B cell (primary cell): ENCODE results near the gene UGDH. TPM values are rescaled to one million over a fixed set of nuclear protein-coding genes. Genes with fewer than 3 reads are reported as not detected.

Experiments
- ATAC-seq: fragments of 200-7000 bp; cut with Tn5 transposase; one replicate; pipeline ENCODE4 v1.10.0; 2021; ENCODE audit warnings: low read depth, mild to moderate bottlenecking, moderate number of reproducible peaks, moderate library complexity
- CTCF ChIA-PET: fragments of 350-600 bp; sonication (Branson Sonifier 250); formaldehyde crosslinking; loops from one replicate; lab custom pipeline; 2021; ENCODE audit warnings: antibody characterized with exemption, inconsistent platforms; lab: Charles Lee
- POLR2A ChIA-PET: fragments of 350-600 bp; sonication (Branson Sonifier 250); formaldehyde crosslinking; loops from one replicate; lab custom pipeline; 2021; ENCODE audit warnings: antibody characterized with exemption; lab: Charles Lee
- DNase-seq: peaks from one replicate; pipeline ENCODE4 v3.0.0; 2013
- H2AFZ ChIP-seq: 2 replicates; pipeline ENCODE4 v1.6.1; 2012; ENCODE audit warnings: mild to moderate bottlenecking, low read depth, low read length; ENCODE audit not compliant: insufficient read depth, poor library complexity, severe bottlenecking
- H3K27ac ChIP-seq, 2 donors: 1 replicate in 1 of 2; 2 replicates in 1 of 2; pipeline ENCODE4 v1.5.1; 2012 to 2013; ENCODE audit warnings: low read length in 2 of 2, mild to moderate bottlenecking in 2 of 2, moderate library complexity in 1 of 2
- H3K27me3 ChIP-seq, 4 experiments: fragments of 200-600 bp in 1 of 4; sonication (generic) in 1 of 4; replicated peaks in 1 of 4; 1 replicate in 2 of 4; 2 replicates in 2 of 4; pipeline versions ENCODE4 v1.6.1 to v1.7.0; 2013 to 2016; ENCODE audit warnings: low read length in 3 of 4, mild to moderate bottlenecking in 2 of 4, mixed read lengths in 1 of 4, moderate library complexity in 1 of 4; ENCODE audit not compliant: insufficient read depth in 4 of 4, control insufficient read depth in 3 of 4; ENCODE audit errors: control extremely low read depth in 1 of 4
- H3K36me3 ChIP-seq, 2 experiments: replicated peaks in 1 of 2; 1 replicate in 1 of 2; 2 replicates in 1 of 2; pipeline versions ENCODE4 v1.6.1 to v1.7.1; 2013; ENCODE audit warnings: low read length in 1 of 2; ENCODE audit not compliant: insufficient read depth in 2 of 2, control insufficient read depth in 1 of 2; ENCODE audit errors: control extremely low read depth in 1 of 2, extremely low read depth in 1 of 2
- H3K4me1 ChIP-seq, 2 donors: fragments of 200-600 bp in 1 of 2; sonication (generic) in 1 of 2; 1 replicate in 1 of 2; 2 replicates in 1 of 2; pipeline versions ENCODE4 v1.5.1 to v1.6.1; 2013 to 2017; ENCODE audit warnings: low read length in 2 of 2; ENCODE audit not compliant: control insufficient read depth in 2 of 2, insufficient read depth in 2 of 2
- H3K4me2 ChIP-seq: replicated peaks from 2 replicates; pipeline ENCODE3; 2012; ENCODE audit warnings: mild to moderate bottlenecking, low read depth, low read length; ENCODE audit not compliant: poor library complexity, severe bottlenecking
- H3K4me3 ChIP-seq, 5 experiments: fragments of 200-600 bp in 1 of 5; sonication (generic) in 1 of 5; 1 replicate in 3 of 5; 2 replicates in 2 of 5; pipeline versions ENCODE4 v1.5.1 to v1.7.0; 2011 to 2016; ENCODE audit warnings: low read length in 4 of 5, mild to moderate bottlenecking in 4 of 5, low read depth in 2 of 5, control low read depth in 1 of 5, moderate library complexity in 1 of 5; ENCODE audit not compliant: insufficient read depth in 1 of 5; ENCODE audit errors: control extremely low read depth in 1 of 5, extremely low read depth in 1 of 5
- H3K79me2 ChIP-seq: fragments of 200-600 bp; sonication (generic); one replicate; pipeline ENCODE4 v1.6.0; 2016; ENCODE audit warnings: low read length; ENCODE audit not compliant: control insufficient read depth, insufficient read depth
- H3K9ac ChIP-seq: fragments of 200-600 bp; sonication (generic); 2 replicates; pipeline ENCODE4 v1.6.1; 2017; ENCODE audit warnings: mild to moderate bottlenecking, low read length, moderate library complexity
- H3K9me3 ChIP-seq, 3 donors: one replicate each; pipeline versions ENCODE4 v1.6.1 to v1.7.1; 2013; ENCODE audit warnings: low read length in 2 of 3; ENCODE audit not compliant: control insufficient read depth in 2 of 3, insufficient read depth in 1 of 3; ENCODE audit errors: control extremely low read depth in 1 of 3
- H4K20me1 ChIP-seq: 2 replicates; pipeline ENCODE4 v1.6.0; 2012; ENCODE audit warnings: mild to moderate bottlenecking, low read length; ENCODE audit not compliant: insufficient read depth, control insufficient read depth, poor library complexity, severe bottlenecking
- H3K27ac Mint-ChIP-seq: one replicate; pipeline ENCODE4 v1.8.0; 2021; ENCODE audit warnings: mixed read lengths
- H3K27me3 Mint-ChIP-seq: one replicate; pipeline ENCODE4 v1.8.0; 2021; ENCODE audit warnings: mixed read lengths
- H3K4me1 Mint-ChIP-seq: one replicate; pipeline ENCODE4 v1.8.0; 2021; ENCODE audit warnings: mixed read lengths
- H3K4me3 Mint-ChIP-seq: one replicate; pipeline ENCODE4 v1.8.0; 2021; ENCODE audit warnings: mixed read lengths
- H3K9me3 Mint-ChIP-seq: one replicate; pipeline ENCODE4 v1.8.0; 2022; ENCODE audit warnings: mixed read lengths; ENCODE audit not compliant: insufficient read depth
- EZH2 ChIP-seq: IDR thresholded peaks from 2 replicates; pipeline ENCODE4 v1.6.1; 2012; ENCODE audit warnings: borderline replicate concordance, low read depth, mild to moderate bottlenecking, moderate library complexity, low read length; ENCODE audit not compliant: insufficient read depth, poor library complexity, severe bottlenecking
- WGBS: methylation state at CpG from one replicate; pipeline ENCODE4 v1.1.5; 2013; ENCODE audit warnings: missing lambda C conversion rate; ENCODE audit not compliant: insufficient coverage; 5-methylcytosine and 5-hydroxymethylcytosine counted together
- intact Hi-C: fragments of 100-400 bp; cut with micrococcal nuclease; formaldehyde crosslinking; loops from one replicate; pipeline ENCODE4 v1.10.0; 2022
- polyA plus RNA-seq: library from polyadenylated mRNA; depleted of rRNA; stranded (reverse); fragments of >200 nt; gene quantifications from 2 replicates; pipeline ENCODE4 v1.2.3, GENCODE V29; 2012
- total RNA-seq, 2 donors: library from RNA; stranded (reverse); fragments of 120-200 nt in 1 of 2; gene quantifications; 1 replicate in 1 of 2; 2 replicates in 1 of 2; pipeline versions ENCODE4 v1.2.3 to v1.2.4, GENCODE V29; 2013 to 2022
- TF ChIP-seq, protein P1 (sequence below): fragments of 200-600 bp; IDR thresholded peaks from one replicate; pipeline ENCODE4 v1.8.0; 2022; ENCODE audit warnings: antibody characterized with exemption, mild to moderate bottlenecking

Gene UGDH
- total and polyA plus RNA-seq, 2 donors (not counting 1 experiment from before 2014, with no cell fraction given): 3.5 to 25.4 TPM

DNA sequence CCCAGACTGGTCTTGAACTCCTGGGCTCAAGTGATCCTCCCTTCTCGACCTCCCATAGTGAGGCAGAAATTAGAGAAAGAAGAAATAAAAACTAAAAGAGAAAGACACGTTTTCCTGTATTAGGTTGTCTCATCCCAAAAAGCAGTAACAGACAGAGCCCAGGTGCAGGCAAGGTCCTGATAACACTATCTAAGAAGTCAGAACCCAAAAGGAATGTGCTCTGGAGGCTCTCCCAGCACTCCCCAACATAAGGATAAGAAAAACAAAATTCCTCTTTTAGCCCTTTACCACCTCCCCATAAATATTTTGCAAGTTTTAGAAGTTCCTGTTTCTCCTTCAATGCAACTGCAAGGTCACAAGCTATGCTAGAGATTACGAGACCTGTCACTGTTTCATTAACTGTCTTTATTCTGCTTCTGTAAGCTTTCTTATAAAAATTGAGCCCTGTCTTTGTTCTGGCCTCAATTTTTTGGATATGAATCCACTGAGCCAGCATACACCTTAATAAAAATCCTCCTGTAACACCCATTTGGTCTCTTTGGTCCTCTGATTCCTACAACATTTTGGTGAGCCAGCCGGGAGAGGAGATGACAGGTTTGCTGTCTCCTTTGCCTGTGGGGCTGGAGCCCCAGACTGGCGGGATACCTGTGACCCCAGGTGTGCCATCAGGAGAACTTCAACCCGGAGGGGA, 42.5 kb downstream of the UGDH start:
- TF ChIP-seq EZH2: no peak
- TF ChIP-seq, protein P1, sequence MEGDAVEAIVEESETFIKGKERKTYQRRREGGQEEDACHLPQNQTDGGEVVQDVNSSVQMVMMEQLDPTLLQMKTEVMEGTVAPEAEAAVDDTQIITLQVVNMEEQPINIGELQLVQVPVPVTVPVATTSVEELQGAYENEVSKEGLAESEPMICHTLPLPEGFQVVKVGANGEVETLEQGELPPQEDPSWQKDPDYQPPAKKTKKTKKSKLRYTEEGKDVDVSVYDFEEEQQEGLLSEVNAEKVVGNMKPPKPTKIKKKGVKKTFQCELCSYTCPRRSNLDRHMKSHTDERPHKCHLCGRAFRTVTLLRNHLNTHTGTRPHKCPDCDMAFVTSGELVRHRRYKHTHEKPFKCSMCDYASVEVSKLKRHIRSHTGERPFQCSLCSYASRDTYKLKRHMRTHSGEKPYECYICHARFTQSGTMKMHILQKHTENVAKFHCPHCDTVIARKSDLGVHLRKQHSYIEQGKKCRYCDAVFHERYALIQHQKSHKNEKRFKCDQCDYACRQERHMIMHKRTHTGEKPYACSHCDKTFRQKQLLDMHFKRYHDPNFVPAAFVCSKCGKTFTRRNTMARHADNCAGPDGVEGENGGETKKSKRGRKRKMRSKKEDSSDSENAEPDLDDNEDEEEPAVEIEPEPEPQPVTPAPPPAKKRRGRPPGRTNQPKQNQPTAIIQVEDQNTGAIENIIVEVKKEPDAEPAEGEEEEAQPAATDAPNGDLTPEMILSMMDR: no peak
- no peak overlapping the region for H3K4me2 ChIP-seq
- no peaks in the 10 kb centered on the region for H3K36me3 ChIP-seq
- DNase-seq (no peak), ATAC-seq (no peak)
- H3K4me3 Mint-ChIP-seq: no peak overlapping the region
- H3K4me3 ChIP-seq: no peak overlapping the region
- no peak overlapping the region for H2AFZ ChIP-seq
- no peak overlapping the region for H3K27ac ChIP-seq
- ChIA-PET CTCF (no interaction called here), POLR2A (no interaction called here)
- no peaks in the 10 kb centered on the region for H3K4me1 ChIP-seq
- H3K27me3 Mint-ChIP-seq: no peaks in the 10 kb centered on the region
- 92% methylated on average over 4 of the region's 6 CpGs for WGBS
- H3K9ac ChIP-seq: no peak overlapping the region
- no peaks in the 10 kb centered on the region for H3K4me1 Mint-ChIP-seq
- peaks cover 0 to 19% (median 6%) of the 10 kb centered on the region in 3 donors for H3K9me3 ChIP-seq
- intact Hi-C loops: no loop called here
- H3K79me2 ChIP-seq: no peaks in the 10 kb centered on the region
- H3K27ac Mint-ChIP-seq: no peak overlapping the region
- no peaks in the 10 kb centered on the region for H3K9me3 Mint-ChIP-seq
- H4K20me1 ChIP-seq: no peaks in the 10 kb centered on the region
- peaks cover 0 to 2% (median 0%) of the 10 kb centered on the region in 4 experiments for H3K27me3 ChIP-seq

DNA sequence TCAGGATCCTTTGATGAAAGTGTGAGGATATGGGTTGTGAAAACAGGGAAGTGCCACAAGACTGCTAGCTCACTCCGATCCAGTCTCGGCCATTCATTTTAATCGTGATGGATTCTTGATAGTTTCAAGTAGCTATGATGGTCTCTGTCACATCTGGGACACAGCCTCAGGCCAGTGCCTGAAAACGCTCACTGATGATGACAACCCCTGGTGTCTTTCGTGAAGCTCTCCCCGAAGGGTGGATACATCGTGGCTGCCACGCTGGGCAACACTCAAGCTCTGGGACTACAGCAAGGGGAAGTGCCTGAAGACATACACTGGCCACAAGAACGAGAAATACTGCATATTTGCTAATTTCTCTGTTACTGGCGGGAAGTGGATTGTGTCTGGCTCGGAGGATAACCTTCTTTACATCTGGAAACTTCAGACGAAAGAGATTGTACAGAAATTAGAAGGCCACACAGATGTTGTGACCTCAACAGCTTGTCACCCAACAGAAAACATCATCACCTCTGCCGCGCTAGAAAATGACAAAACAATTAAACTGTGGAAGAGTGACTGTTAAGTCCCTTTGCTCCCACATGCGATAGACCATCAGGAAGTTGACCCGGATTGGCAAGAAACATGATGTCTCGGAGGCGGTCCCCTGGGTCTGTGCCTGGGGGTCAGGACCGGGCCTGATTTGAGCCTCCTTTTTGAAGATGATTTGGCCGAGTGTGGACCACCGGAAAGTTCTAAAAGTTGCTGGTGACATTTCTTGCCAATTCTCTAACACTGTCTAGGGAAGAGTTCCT, 46.1 kb downstream of the UGDH start:
- Mint-ChIP-seq H3K9me3 (no peaks in the 10 kb centered on the region), H3K27ac (no peak overlapping the region)
- intact Hi-C loops: no loop called here

More for the DNA sequence above, 46.1 kb downstream of the UGDH start:
- no peak for DNase-seq
- H3K27ac ChIP-seq: no peak overlapping the region
- no peak overlapping the region for H3K9ac ChIP-seq
- H3K79me2 ChIP-seq: no peaks in the 10 kb centered on the region
- ChIA-PET POLR2A (no interaction called here), CTCF (interaction anchor here (0.7 kb wide), 1 partner anchor 9 kb away, joined by 4 read pairs; no protein-coding TSS in a partner anchor)
- no peak overlapping the region for H3K4me2 ChIP-seq
- H3K4me1 Mint-ChIP-seq: no peaks in the 10 kb centered on the region
- H3K4me3 ChIP-seq: peak overlapping the region in 1 of 5 experiments; percentile 41
- no peak overlapping the region for H2AFZ ChIP-seq
- TF ChIP-seq EZH2: no peak
- no peak overlapping the region for H3K4me3 Mint-ChIP-seq
- H3K27me3 Mint-ChIP-seq: no peaks in the 10 kb centered on the region
- WGBS: 90% methylated on average over 19 of the region's 21 CpGs
- no peak for ATAC-seq
- H3K36me3 ChIP-seq: no peaks in the 10 kb centered on the region
- peaks cover 0 to 19% (median 6%) of the 10 kb centered on the region in 3 donors for H3K9me3 ChIP-seq
- H4K20me1 ChIP-seq: no peaks in the 10 kb centered on the region
- no peaks in the 10 kb centered on the region for H3K4me1 ChIP-seq
- H3K27me3 ChIP-seq: peaks cover 0 to 2% (median 0%) of the 10 kb centered on the region in 4 experiments
